Measurements from ENCODE around the gene GASK1B.

GASK1B gene
- total RNA-seq = 112 to 558 (median 350) reads per million in 17 experiments

- peak; percentile 64 to 84 (median 70) for DNase-seq
Measured at GRCh38 chr4:158172261-158173258, at the start of gene GASK1B. TSS of gene GASK1B (minus strand) at chr4:158173025. CDS start at chr4:158171375, 1,650 bp downstream.

DNA sequence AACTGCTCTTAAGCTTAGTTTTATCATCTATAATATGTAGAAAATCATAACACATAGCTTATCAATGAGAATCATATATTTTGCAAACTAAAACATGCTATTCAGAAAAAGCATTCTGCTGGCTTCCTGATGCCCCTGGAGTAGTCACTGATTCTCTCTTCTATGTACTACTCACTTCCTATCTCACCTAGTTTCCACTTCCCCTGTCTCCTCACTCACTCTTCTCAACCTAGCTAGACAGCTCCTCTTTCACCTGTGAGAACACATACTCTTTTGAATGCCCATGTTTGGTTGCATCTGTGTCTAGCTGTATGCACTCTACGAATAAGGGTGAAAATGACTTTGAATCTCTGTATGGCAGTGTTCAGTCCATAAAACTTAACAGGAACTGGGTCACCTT, 46.8 kb upstream of the GASK1B start:
- no peak for DNase-seq

GRCh38 chr4:158217763-158218162, 44.9 kb upstream of the GASK1B start:
- DNase-seq = no peak

GRCh38 chr4:158214856-158215255, 42.0 kb upstream of the GASK1B start:
- DNase-seq = no peak

- DNase-seq = peak in 2 of 4 experiments; percentile 54 to 64
Measured at GRCh38 chr4:158213466-158213865, 40.6 kb upstream of the GASK1B start.

DNA sequence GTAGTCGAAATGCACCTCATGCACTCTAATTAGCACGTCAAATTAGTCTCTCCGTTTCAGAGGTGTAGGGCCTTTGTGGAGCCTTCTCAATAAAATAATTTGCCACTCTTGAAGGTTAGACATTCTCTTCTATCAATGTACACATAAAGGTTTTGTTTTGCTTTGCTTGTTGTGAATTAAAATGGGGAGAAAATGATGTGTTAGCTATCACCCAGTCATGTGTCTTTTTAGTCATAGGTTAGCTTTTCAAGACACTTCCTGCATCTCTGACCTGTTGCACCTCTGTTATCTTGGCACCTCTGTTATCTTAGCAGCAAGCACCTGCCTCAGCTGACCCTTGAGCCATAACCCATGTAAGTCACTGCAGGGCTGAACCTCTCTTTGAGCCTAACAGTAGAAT, 38.4 kb upstream of the GASK1B start:
- peak in 2 of 4 experiments; percentile 43 to 52 for DNase-seq

DNA sequence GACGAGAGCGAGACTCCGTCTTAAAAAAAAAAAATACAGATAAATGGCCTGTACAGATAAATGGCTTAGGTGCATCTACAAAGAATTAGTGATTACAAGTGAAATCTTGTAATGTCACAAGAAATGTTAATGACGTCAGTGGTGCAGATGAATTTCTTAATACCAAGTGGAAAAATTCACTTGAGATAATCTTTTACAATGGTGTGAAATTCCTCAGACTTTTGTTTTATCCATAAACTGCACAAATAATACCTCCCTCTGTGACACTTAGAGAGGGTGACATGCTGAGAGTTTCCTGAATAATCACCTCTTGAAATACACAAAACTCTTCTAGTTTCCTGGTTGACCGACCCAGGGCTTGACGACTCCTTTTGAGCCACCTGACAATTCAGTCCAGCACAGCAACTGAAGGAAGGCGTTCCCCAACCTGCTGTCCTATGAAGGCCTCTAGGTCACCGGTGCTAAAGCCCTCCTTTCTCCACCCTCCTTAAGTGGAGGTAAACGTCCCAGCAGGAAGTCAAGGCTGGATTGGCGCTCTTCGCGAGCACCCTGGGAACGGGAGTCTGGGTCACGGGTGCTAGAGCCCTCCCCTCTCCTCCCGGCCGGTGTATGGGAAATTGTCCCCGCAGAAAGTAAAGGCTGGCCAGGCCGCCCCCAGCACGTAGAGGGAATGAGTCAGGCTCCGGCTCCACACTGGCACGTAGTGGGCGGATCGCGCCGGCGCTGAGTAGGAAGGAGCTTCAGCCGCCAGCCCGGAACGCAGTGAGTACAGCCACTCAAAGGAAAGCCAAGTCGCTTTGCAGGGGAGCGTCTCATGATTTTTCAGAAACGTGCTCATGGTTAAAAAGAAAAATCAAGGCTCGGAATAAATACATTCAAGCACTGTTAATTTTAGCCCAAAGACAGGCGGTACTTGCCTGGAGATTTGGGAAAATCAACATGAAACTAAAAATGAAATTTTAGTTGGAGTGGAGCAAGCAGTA, 37.3 kb upstream of the GASK1B start, which contains the start of gene TMEM144:
TMEM144 (plus strand) TSS at position 662 of the 983 bp plus-strand sequence. CDS start 2,182 bp downstream, outside the sequence.
- peak; percentile 95 to 98 (median 97) for DNase-seq

GRCh38 chr4:158208963-158209640, 36.3 kb upstream of the GASK1B start:
- DNase-seq = peak; percentile 77 to 94 (median 84)

DNA sequence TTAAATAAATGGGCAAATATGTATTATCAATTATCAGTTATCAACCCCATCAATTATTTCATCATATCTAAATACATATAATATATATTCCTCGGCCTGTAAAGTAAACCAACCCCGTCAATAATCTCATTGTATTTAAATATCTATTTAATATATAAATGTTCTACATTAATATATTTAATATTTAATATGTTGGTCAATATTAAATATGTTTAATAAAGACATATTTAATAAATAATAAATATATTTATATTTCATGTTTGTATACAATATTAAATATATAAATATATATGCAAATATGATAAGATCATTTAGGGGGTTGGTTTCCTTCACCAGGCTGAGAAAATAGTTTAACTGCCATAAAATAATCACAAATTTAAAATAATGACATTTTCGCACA, 31.1 kb upstream of the GASK1B start:
- no peak for DNase-seq

GRCh38 chr4:158203436-158203835, 30.6 kb upstream of the GASK1B start:
- peak in 2 of 4 experiments; percentile 55 to 58 for DNase-seq

DNA sequence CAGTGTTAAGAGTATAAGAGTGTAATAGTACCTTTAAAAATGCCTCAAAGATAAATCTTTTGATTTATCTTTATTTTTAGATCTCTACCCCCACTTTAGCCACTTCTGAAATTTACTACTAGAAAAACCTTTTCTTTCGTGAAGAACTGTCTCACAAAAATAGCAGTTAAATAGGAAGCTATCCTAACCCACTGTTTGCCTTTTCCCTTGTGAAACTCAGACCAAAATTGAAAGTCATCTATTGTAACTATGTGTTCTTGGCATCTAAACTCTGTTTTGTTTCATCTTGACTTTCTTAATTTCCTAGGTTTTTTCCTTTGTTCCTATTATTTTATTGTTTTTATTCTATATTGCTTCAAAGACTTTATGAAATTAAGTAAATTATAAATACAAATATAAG, 29.7 kb upstream of the GASK1B start:
- DNase-seq = peak in 2 of 4 experiments; percentile 32 to 57

GRCh38 chr4:158201876-158202275, 29.1 kb upstream of the GASK1B start:
- DNase-seq = peak; percentile 44 to 71 (median 66)

DNA sequence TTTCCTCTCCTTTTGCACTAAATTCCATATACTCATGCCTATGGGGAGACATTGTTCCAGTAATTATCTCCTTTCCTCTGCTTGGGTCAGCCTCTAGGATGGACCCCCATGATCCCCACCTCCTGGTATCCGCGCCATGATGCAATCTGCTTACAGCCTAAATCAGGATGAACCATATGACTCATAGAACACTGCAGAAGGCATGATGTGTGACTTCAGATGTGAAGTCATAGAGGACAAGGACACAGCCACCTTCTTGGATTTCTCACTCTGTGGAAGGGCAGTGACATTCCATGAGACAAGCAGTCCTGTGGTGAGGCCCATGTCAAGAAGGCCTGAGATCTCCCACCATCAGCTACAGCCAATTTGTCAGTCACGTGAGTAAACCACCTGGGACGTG, 28.5 kb upstream of the GASK1B start:
- DNase-seq = peak; percentile 23 to 67 (median 44)

- DNase-seq = no peak
Measured at GRCh38 chr4:158200214-158200613, 27.4 kb upstream of the GASK1B start.

- DNase-seq = no peak
Measured at GRCh38 chr4:158197194-158197776, 24.5 kb upstream of the GASK1B start.

DNA sequence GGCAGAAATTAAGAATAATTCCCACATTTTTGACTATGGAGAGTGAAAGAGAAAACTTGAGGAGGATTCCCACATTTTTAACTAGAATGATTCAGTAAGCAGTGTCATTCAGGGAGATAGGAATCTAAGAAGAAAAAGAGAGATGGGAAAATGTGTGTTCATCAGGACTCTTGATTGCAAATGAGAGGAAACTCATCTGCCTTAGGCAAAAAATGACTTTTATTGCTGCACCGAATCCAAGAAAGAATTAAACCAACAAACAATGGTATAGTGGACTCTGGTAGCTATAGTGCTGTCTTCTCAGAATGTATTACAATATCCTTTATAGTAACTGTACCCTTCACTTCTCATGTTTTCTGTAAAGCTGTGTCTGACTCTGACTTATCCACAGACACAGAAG, 22.5 kb upstream of the GASK1B start:
- no peak for DNase-seq

DNA sequence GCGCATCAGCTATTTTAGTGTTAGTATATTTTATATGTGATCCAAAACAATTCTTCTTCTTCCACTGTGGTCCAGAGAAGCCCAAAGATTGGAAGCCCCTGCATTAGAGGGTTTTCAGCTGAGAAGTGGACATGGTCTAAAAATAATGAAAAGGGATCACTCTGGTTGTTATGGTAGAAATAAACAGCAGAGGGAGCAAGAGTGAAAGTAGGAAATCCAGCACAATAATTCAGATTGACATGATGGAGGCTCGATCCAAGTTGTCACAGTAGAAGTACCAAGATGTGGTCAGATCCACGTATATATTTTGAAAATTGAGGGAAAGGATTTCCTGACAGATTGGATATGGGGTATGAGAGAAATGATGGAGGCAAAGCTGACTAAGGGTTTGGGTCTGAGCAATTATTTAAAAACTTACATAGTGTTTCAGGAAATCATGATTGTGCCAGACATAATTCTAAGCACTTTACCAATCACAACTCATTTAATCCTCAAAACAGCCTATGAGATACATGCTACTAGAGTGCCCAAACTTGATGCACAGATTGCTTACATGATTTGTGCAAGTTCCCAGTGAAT, 20.4 kb upstream of the GASK1B start:
- peak; percentile 32 to 78 (median 56) for DNase-seq

DNA sequence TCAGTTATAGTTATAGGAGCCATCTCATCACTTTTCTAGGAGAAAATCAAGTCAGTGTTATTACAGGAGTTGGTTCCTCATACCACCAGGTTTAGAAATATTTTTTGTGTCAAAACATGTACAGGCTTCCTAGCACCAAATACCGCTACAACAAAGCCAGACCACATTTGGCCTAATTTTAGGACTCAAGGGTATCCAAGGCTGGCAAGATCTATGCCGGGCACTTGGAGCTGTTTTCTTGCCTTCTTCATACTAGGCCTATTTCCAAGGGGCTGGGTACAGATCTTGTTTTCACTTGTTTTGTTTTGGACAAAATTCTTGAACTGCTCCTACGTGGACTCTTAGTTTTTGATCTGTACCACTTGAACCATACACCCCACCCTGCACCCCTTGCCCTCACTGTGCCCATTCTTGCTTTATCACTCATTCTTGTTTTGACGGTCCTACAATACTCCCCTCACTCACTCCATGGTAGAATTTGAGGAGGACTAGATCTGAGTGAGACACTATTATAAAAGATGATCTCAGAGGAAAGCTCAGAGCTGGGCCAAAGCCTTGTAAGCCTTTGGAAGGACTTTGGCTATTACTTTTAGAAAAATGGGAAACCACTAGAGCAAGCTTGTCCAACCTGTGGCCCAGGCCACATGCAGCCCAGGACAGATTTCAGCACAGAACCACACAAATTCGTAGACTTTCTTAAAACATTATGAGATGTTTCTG, 19.8 kb upstream of the GASK1B start:
- no peak for DNase-seq

DNA sequence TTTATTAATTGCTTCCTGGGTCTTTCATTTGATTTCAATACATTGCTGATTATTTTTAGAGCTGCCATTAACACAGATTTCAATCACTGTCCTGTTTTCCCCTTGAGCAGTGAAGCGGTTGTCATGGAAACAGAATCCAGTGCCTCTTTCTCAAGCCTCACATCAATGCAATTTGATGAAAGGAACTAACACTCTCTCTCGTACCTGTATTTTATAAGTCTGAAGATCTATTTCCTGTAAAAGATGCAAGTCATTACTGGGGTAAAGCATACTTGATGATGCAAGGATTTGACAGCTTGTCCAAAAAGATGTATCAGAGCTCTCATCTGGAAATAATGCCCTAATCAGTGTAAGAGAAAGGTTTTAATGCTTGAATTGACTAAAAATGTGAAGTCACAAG, 17.9 kb upstream of the GASK1B start:
- no peak for DNase-seq

GRCh38 chr4:158189422-158189821, 16.6 kb upstream of the GASK1B start:
- DNase-seq = peak; percentile 46 to 75 (median 70)
